OCI-LY3 (cell line): Measurements from ENCODE around the gene SSRP1.

ENCODE experiments used
- H2AFZ ChIP-seq: fragments of 200-600, 300-600 bp; shearing (Covaris generic); 2 replicates; pipeline ENCODE4 v1.6.0; 2014; ENCODE audit warnings: antibody characterized with exemption, low read depth, low read length
- H3K27ac ChIP-seq: fragments of 200-600, 300-600 bp; sonication (generic); 2 replicates; pipeline ENCODE4 v1.5.1; 2014; ENCODE audit warnings: mild to moderate bottlenecking, low read length, moderate library complexity, mixed read lengths
- H3K27me3 ChIP-seq: fragments of 200-600, 300-600 bp; sonication (generic); 2 replicates; pipeline ENCODE4 v1.6.1; 2014; ENCODE audit warnings: low read depth, low read length, mixed read lengths
- H3K36me3 ChIP-seq: fragments of 200-600, 300-600 bp; sonication (generic); replicated peaks from 2 replicates; pipeline ENCODE3; 2014; ENCODE audit warnings: low read depth, low read length, mixed read lengths
- H3K4me1 ChIP-seq: fragments of 300-600, 200-600 bp; sonication (generic); 2 replicates; pipeline ENCODE4 v1.6.1; 2014; ENCODE audit warnings: low read length, mixed read lengths
- H3K4me2 ChIP-seq: fragments of 200-600, 300-600 bp; sonication (generic); 2 replicates; pipeline ENCODE4 v1.6.1; 2014; ENCODE audit warnings: low read length, mixed read lengths
- H3K4me3 ChIP-seq: fragments of 300-600, 200-600 bp; sonication (generic); 2 replicates; pipeline ENCODE4 v1.5.1; 2014; ENCODE audit warnings: antibody characterized with exemption, mild to moderate bottlenecking, low read length, moderate library complexity
- H3K79me2 ChIP-seq: fragments of 300-600, 200-600 bp; shearing (Covaris generic); 2 replicates; pipeline ENCODE4 v1.6.1; 2014; ENCODE audit warnings: mild to moderate bottlenecking, low read length, mixed read lengths
- H3K9ac ChIP-seq: fragments of 300-600, 200-600 bp; shearing (Covaris generic); 2 replicates; pipeline ENCODE4 v1.6.0; 2014; ENCODE audit warnings: mild to moderate bottlenecking, low read length, moderate library complexity
- H3K9me3 ChIP-seq: fragments of 200-600, 300-600 bp; shearing (Covaris generic); 2 replicates; pipeline ENCODE4 v1.6.1; 2014; ENCODE audit warnings: low read length, mixed read lengths; ENCODE audit not compliant: insufficient read depth
- H4K20me1 ChIP-seq: fragments of 200-600, 300-600 bp; sonication (generic); 2 replicates; pipeline ENCODE4 v1.6.1; 2016; ENCODE audit warnings: low read length, mixed read lengths; ENCODE audit not compliant: insufficient read depth
- EZH2phosphoT487 ChIP-seq: fragments of 200-600 bp; shearing (Covaris generic); IDR thresholded peaks from 2 replicates; pipeline ENCODE4 v1.6.1; 2018; ENCODE audit warnings: antibody characterized with exemption, mixed run types, low read depth
- TF ChIP-seq, protein P1 (sequence below): fragments of 200-600, 300-600 bp; sonication (generic); IDR thresholded peaks from 2 replicates; pipeline ENCODE4 v1.5.1; 2014; ENCODE audit warnings: antibody characterized with exemption, low read length, low read depth

The SSRP1 gene

DNA sequence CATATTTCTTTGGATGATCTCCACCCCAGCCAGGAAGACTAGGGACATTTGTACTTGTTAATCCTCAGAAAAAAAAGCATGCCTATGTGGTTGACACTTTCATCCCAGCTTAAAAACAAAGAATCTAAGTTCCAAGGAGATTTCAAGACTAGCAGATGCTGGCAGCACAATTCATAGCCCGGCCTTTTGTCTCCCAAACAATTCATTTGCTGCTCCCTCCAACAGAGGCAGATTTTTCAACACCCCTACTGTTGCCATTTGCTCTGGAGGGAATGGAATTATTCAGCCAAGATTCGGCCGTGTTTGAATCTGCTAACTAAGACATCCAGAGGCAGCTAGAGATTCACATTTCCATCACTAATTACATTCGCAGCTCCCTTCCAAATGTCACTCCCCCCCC lies 17.8 kb upstream of the SSRP1 start:
- TF ChIP-seq, protein P1, sequence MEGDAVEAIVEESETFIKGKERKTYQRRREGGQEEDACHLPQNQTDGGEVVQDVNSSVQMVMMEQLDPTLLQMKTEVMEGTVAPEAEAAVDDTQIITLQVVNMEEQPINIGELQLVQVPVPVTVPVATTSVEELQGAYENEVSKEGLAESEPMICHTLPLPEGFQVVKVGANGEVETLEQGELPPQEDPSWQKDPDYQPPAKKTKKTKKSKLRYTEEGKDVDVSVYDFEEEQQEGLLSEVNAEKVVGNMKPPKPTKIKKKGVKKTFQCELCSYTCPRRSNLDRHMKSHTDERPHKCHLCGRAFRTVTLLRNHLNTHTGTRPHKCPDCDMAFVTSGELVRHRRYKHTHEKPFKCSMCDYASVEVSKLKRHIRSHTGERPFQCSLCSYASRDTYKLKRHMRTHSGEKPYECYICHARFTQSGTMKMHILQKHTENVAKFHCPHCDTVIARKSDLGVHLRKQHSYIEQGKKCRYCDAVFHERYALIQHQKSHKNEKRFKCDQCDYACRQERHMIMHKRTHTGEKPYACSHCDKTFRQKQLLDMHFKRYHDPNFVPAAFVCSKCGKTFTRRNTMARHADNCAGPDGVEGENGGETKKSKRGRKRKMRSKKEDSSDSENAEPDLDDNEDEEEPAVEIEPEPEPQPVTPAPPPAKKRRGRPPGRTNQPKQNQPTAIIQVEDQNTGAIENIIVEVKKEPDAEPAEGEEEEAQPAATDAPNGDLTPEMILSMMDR, result no peak
- no peak for TF ChIP-seq EZH2phosphoT487
- no peaks in the 10 kb centered on the region for H3K79me2 ChIP-seq
- H3K9ac ChIP-seq, result no peak overlapping the region
- H3K27ac ChIP-seq, result no peak overlapping the region
- H2AFZ ChIP-seq, result no peak overlapping the region
- no peak overlapping the region for H3K4me3 ChIP-seq
- H3K36me3 ChIP-seq, result no peaks in the 10 kb centered on the region
- H4K20me1 ChIP-seq, result no peaks in the 10 kb centered on the region
- no peak overlapping the region for H3K4me2 ChIP-seq
- H3K27me3 ChIP-seq, result no peaks in the 10 kb centered on the region
- no peaks in the 10 kb centered on the region for H3K9me3 ChIP-seq
- peaks cover 47% of the 10 kb centered on the region for H3K4me1 ChIP-seq

- no peaks in the 10 kb centered on the region for H3K79me2 ChIP-seq
- H3K27ac ChIP-seq, result no peak overlapping the region
- H3K4me3 ChIP-seq, result no peak overlapping the region
- no peaks in the 10 kb centered on the region for H3K9me3 ChIP-seq
- no peak overlapping the region for H2AFZ ChIP-seq
- H3K4me2 ChIP-seq, result no peak overlapping the region
- no peaks in the 10 kb centered on the region for H3K27me3 ChIP-seq
- H3K4me1 ChIP-seq, result peaks cover 42% of the 10 kb centered on the region
- H3K9ac ChIP-seq, result no peak overlapping the region
- no peaks in the 10 kb centered on the region for H3K36me3 ChIP-seq
- H4K20me1 ChIP-seq, result no peaks in the 10 kb centered on the region
- no peak for TF ChIP-seq EZH2phosphoT487
- TF ChIP-seq, protein P1, result no peak
These were observed 17.3 kb upstream of the SSRP1 start for GRCh38 chr11:57353036-57353435.

DNA sequence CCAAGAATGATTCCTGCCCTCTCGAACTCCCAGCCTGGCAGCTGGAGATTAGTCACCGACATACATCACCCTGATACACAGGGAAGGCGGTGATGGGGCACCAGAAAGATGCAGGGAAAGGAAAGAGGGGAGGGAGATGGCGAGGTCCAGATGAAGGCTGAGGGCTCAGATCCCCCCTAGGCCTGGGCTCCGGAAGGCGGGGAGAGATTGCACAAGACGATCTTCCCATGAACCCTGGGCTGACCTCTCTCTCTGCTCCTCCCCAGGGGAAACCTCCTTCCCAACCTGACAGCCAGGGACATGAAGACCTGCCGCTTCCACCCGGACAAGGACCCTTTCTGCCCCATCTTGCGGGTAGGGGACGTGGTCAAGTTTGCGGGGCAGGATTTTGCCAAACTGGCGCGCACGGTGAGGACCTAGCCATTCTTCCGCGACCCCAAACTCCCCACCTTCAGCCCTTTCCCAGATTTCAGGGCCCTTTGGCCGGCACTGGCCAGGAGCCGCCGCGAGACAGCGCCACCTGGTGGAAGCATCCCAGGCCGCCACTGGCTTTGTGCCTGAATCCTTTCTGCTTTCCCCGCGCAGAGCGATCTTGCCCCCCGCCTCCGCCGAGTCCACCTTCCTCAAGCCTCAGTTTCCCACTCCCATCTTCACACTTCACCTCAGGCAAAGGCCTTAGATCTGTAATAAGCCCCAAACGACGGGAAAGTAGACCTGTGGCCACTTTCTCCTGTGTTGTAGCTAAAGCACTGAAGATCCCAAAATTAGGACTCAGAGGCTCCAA lies 14.0 kb upstream of the SSRP1 start:
- Histone ChIP-seq H3K27ac (no peak overlapping the region), H3K27me3 (no peaks in the 10 kb centered on the region), H2AFZ (no peak overlapping the region), H3K9ac (no peak overlapping the region), H4K20me1 (no peaks in the 10 kb centered on the region), H3K9me3 (no peaks in the 10 kb centered on the region), H3K79me2 (no peaks in the 10 kb centered on the region), H3K4me3 (no peak overlapping the region), H3K4me1 (peaks cover 29% of the 10 kb centered on the region), H3K36me3 (no peaks in the 10 kb centered on the region), H3K4me2 (peak overlapping the region; percentile 30; the same call in 1 of the 2 replicates)
- TF ChIP-seq, protein P1, result peak; percentile 75
- TF ChIP-seq EZH2phosphoT487, result no peak

DNA sequence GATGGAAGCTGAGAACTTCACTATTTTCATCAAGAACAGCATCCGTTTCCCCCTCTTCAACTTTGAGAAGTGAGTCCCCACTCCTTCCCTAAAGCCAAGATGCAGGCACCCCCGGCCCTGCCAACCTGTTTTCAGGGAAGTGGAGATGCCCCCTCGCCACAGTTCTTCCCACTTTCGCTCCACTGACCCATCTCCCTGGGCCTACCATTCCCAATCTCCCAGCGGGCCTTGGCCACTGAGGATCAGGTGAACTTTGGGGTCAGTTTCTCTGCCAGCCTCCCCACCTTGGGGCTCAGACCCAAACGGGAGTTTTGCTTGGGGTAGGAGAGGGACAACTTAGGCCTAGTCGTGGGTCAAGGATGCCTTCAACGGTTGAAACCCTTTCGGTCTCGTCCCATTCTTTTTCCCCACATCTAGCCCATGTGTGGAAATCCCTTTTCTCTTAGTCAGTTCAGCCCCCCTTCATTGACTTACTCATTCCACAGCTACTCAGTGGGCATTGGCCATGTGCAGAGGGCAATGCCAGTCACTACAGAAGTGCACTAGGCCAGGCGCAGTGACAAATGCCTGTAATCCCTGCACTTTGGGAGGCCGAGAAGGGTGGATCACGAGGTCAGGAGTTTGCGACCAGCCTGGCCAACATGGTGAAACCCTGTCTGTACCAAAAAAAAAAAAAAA lies 13.1 kb upstream of the SSRP1 start:
- no peaks in the 10 kb centered on the region for H4K20me1 ChIP-seq
- no peak overlapping the region for H2AFZ ChIP-seq
- H3K9me3 ChIP-seq, result no peaks in the 10 kb centered on the region
- H3K4me3 ChIP-seq, result no peak overlapping the region
- H3K4me1 ChIP-seq, result peaks cover 29% of the 10 kb centered on the region
- no peak overlapping the region for H3K9ac ChIP-seq
- H3K36me3 ChIP-seq, result no peaks in the 10 kb centered on the region
- H3K27ac ChIP-seq, result no peak overlapping the region
- no peaks in the 10 kb centered on the region for H3K79me2 ChIP-seq
- no peak for TF ChIP-seq EZH2phosphoT487
- TF ChIP-seq, protein P1, result no peak
- H3K4me2 ChIP-seq, result no peak overlapping the region
- H3K27me3 ChIP-seq, result no peaks in the 10 kb centered on the region
